Activated CD4-positive, alpha-beta T cell treated with anti-CD3 and anti-CD28 coated beads for 1 hour (primary cell): ENCODE measurements around the gene MPHOSPH8.
"Not testable (repeated sequence)": the region's sequence is repeated elsewhere in the genome, so short reads cannot be mapped to it uniquely, and the experiment has no call there.

Source experiments
- DNase-seq: peaks from one replicate; pipeline ENCODE4 v3.0.0-alpha.2; 2020

The MPHOSPH8 gene

DNA sequence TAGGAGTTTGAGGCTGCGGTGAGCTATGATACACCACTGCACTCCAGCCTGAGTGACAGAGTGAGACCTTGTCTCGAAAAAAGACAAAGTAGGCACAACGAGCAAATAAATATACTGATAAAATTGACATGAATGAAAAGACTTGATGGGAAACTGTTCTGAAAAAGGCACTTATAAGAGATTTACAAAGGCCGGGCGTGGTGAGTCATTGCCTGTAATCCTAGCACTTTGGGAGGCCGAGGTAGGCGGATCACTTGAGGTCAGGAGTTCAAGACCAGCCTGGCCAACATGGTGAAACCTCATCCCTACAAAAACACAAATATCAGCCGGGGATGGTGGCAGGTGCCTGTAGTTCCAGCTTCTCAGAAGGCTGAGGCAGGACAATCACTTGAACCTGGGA lies 58.0 kb downstream of the MPHOSPH8 start:
- DNase-seq = not testable (repeated sequence)

DNA sequence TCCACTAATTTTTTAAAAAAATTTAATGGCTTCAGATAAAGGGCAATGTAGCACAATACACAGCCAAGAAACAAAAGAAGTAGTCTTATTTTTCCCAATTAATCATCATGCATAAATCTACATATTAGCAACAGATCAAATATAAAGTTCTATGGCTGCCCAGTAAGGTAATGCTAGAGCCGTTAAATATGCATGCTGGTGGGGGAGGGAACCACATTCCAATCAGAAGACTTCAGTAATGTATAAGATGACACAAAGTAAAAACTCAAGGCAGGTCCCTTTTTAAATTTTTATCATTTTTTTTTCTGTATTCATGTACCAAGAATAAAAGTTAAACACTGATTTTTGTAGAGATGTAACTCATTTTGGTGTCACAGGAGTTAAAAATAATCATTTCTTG lies 62.0 kb downstream of the MPHOSPH8 start:
- no peak for DNase-seq

- DNase-seq = no peak
Measured at GRCh38 chr13:19695829-19696228, 62.4 kb downstream of the MPHOSPH8 start.

GRCh38 chr13:19700963-19701362 lies 67.5 kb downstream of the MPHOSPH8 start:
- not testable (repeated sequence) for DNase-seq

DNA sequence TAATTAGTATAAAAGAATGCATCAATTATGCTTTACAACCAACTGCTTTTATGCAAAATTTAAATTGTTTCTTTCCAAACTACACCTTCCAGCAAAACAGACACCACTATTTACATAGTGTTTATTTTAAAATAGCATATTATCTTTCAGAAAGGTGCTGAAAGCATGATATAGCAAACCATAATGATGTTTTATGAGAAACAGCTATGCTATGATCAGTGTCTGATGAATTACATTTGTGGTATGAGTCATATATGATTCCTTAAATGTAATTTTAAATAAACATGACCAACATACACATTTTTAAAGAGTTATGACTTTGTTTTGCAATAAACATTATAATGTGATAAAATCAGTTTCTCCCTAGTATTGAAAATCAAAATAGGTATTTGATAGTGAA lies 68.2 kb downstream of the MPHOSPH8 start:
- DNase-seq = not testable (repeated sequence)

DNA sequence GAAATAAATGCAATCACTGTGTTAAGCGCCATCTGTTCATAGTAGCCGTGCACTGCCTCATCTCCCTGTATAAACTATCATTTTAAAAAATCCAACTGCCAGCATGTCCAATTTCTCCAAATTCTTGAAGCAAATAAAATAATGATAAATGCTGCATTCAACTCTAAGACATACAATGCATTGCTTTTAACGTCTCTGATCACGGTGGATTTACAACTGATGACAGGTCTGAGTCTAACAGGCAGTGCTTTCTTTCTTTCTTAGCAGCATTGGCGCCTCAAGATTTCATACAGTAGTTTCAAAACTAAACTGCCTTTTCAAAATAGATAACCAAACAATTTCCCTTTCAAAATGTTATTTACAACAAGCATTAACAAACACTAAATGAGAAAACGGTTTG lies 70.8 kb downstream of the MPHOSPH8 start:
- DNase-seq = not testable (repeated sequence)

GRCh38 chr13:19709039-19709438 lies 75.6 kb downstream of the MPHOSPH8 start:
- not testable (repeated sequence) for DNase-seq

GRCh38 chr13:19709782-19710181 lies 76.3 kb downstream of the MPHOSPH8 start:
- not testable (repeated sequence) for DNase-seq

GRCh38 chr13:19713186-19713965 lies 79.9 kb downstream of the MPHOSPH8 start:
- no peak for DNase-seq

DNA sequence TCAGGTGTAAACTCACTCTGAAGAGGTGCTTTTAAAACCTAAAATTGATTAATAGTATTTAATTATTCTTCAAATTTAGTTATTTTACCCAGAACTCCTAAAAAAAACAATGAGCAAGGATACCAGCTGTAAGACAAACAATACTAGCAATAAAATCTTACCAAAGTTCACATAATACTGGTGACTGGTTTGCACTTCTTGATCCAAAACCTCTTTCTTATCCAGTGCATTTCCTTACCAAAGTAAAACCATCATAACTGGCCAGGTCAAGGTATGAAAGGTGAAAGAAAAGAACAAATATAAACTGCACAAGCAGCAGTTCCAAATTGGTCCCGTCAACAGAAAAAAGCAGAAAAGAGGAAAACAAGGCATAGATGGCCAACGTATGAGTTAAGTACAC lies 86.6 kb downstream of the MPHOSPH8 start:
- DNase-seq = no peak
